H1 (cell line): ENCODE measurements around the gene IQCE. TPM values are rescaled to one million over a fixed set of nuclear protein-coding genes. Genes with fewer than 3 reads are reported as not detected.

Source experiments
- CTCF ChIA-PET: fragments of 300-600 bp; sonication (Branson Sonifier 250); formaldehyde crosslinking; loops from one replicate; lab custom pipeline; 2021; ENCODE audit not compliant: partially characterized antibody; lab: Charles Lee
- POLR2A ChIA-PET: fragments of 300-600 bp; sonication (Branson Sonifier 250); formaldehyde crosslinking; loops from one replicate; lab custom pipeline; 2021; ENCODE audit warnings: inconsistent platforms; ENCODE audit not compliant: partially characterized antibody; lab: Charles Lee
- DNase-seq, 2 experiments: peaks; one replicate each; pipeline versions ENCODE4 v3.0.0 to v3.0.0-alpha.2; 2010 to 2022; ENCODE audit warnings: low spot score in 2 of 2, low read depth in 1 of 2, mixed read lengths in 1 of 2
- FAIRE-seq: peaks from 2 replicates; lab custom pipeline; 2011; peaks lifted over from hg19 to GRCh38; lab: Jason Lieb, UNC
- H2AFZ ChIP-seq: 2 replicates; pipeline ENCODE4 v1.8.1; 2012; ENCODE audit warnings: low read length, inconsistent platforms
- H2AK5ac ChIP-seq: 2 replicates; pipeline ENCODE4 v1.6.1; 2013; ENCODE audit warnings: low read depth, low read length
- H2BK120ac ChIP-seq: replicated peaks from 2 replicates; pipeline ENCODE3; 2013; ENCODE audit warnings: low read depth, low read length, inconsistent platforms
- H2BK12ac ChIP-seq: 2 replicates; pipeline ENCODE4 v1.6.1; 2013; ENCODE audit warnings: low read depth, low read length
- H2BK15ac ChIP-seq: 2 replicates; pipeline ENCODE4 v1.6.1; 2013; ENCODE audit warnings: low read length
- H2BK20ac ChIP-seq: 2 replicates; pipeline ENCODE4 v1.6.1; 2013; ENCODE audit warnings: low read length
- H2BK5ac ChIP-seq: 2 replicates; pipeline ENCODE4 v1.6.1; 2013; ENCODE audit warnings: low read depth, low read length
- H3K14ac ChIP-seq: 2 replicates; pipeline ENCODE4 v1.6.1; 2013; ENCODE audit warnings: inconsistent platforms; ENCODE audit not compliant: insufficient read length
- H3K18ac ChIP-seq: 2 replicates; pipeline ENCODE4 v1.6.1; 2013; ENCODE audit warnings: low read length; ENCODE audit errors: extremely low read depth
- H3K23ac ChIP-seq: 2 replicates; pipeline ENCODE4 v1.6.1; 2013; ENCODE audit warnings: inconsistent platforms; ENCODE audit not compliant: insufficient read length
- H3K23me2 ChIP-seq: 2 replicates; pipeline ENCODE4 v1.6.1; 2013; ENCODE audit warnings: low read depth, low read length
- H3K27ac ChIP-seq: 2 replicates; pipeline ENCODE4 v1.6.1; 2011; ENCODE audit warnings: low read depth, low read length, inconsistent platforms
- H3K27me3 ChIP-seq, 4 experiments: replicated peaks in 1 of 4; 1 replicate in 1 of 4; 2 replicates in 3 of 4; pipeline versions ENCODE4 v1.6.1 to v1.8.1; 2011 to 2013; ENCODE audit warnings: low read length in 3 of 4, mild to moderate bottlenecking in 3 of 4, inconsistent platforms in 2 of 4, mixed read lengths in 2 of 4, moderate library complexity in 1 of 4; ENCODE audit not compliant: control insufficient read depth in 3 of 4, insufficient read depth in 3 of 4; ENCODE audit errors: extremely low read depth in 1 of 4
- H3K36me3 ChIP-seq, 4 experiments: 2 replicates each; pipeline versions ENCODE4 v1.6.1 to v1.8.1; 2011 to 2013; ENCODE audit warnings: mild to moderate bottlenecking in 4 of 4, low read length in 3 of 4, moderate library complexity in 2 of 4, control low read depth in 1 of 4, inconsistent platforms in 1 of 4; ENCODE audit not compliant: insufficient read depth in 4 of 4, control insufficient read depth in 2 of 4
- H3K4ac ChIP-seq: replicated peaks from 2 replicates; pipeline ENCODE3; 2013; ENCODE audit warnings: low read length, low read depth, mixed read lengths, inconsistent platforms; ENCODE audit not compliant: insufficient read length
- H3K4me1 ChIP-seq, 4 experiments: replicated peaks in 1 of 4; 1 replicate in 1 of 4; 2 replicates in 3 of 4; pipeline versions ENCODE4 v1.6.1 to v1.8.1; 2011 to 2013; ENCODE audit warnings: low read length in 3 of 4, inconsistent platforms in 2 of 4, mixed read lengths in 1 of 4; ENCODE audit not compliant: insufficient read depth in 4 of 4, control insufficient read depth in 3 of 4
- H3K4me2 ChIP-seq, 2 experiments: 2 replicates each; pipeline versions ENCODE4 v1.6.1 to v1.8.1; 2011 to 2013; ENCODE audit warnings: low read depth in 2 of 2, low read length in 2 of 2, control low read depth in 1 of 2, inconsistent platforms in 1 of 2, mild to moderate bottlenecking in 1 of 2; ENCODE audit not compliant: insufficient read depth in 1 of 2
- H3K4me3 ChIP-seq, 4 experiments: fragments of 200-600, 300-600 bp in 1 of 4; sonication (generic), shearing (Covaris generic), sonication (Bioruptor Twin) in 1 of 4; 2 replicates each; pipeline versions ENCODE4 v1.5.1 to v1.8.1; 2011 to 2016; ENCODE audit warnings: low read length in 4 of 4, low read depth in 3 of 4, control low read depth in 2 of 4, inconsistent platforms in 2 of 4, mild to moderate bottlenecking in 2 of 4, mixed read lengths in 1 of 4, moderate library complexity in 1 of 4; ENCODE audit not compliant: insufficient read depth in 2 of 4; ENCODE audit errors: extremely low read depth in 1 of 4
- H3K56ac ChIP-seq: replicated peaks from 2 replicates; pipeline ENCODE3; 2013; ENCODE audit warnings: low read depth, mild to moderate bottlenecking, mixed read lengths, low read length, inconsistent platforms; ENCODE audit not compliant: insufficient read length
- H3K79me1 ChIP-seq: 2 replicates; pipeline ENCODE4 v1.6.1; 2013; ENCODE audit warnings: low read depth, low read length, control low read depth
- H3K79me2 ChIP-seq, 2 experiments: 2 replicates each; pipeline versions ENCODE4 v1.6.1 to v1.8.1; 2012 to 2013; ENCODE audit warnings: low read length in 2 of 2, mild to moderate bottlenecking in 2 of 2, inconsistent platforms in 1 of 2; ENCODE audit not compliant: insufficient read depth in 2 of 2, control insufficient read depth in 1 of 2
- H3K9ac ChIP-seq, 4 experiments: replicated peaks in 1 of 4; 1 replicate in 1 of 4; 2 replicates in 3 of 4; pipeline versions ENCODE4 v1.6.1 to v1.8.1; 2011 to 2013; ENCODE audit warnings: low read depth in 3 of 4, low read length in 3 of 4, control low read depth in 2 of 4, mild to moderate bottlenecking in 2 of 4, moderate library complexity in 2 of 4, inconsistent platforms in 1 of 4; ENCODE audit errors: extremely low read depth in 1 of 4
- H3K9me3 ChIP-seq, 2 experiments: 2 replicates each; pipeline versions ENCODE4 v1.6.1 to v1.8.1; 2012 to 2013; ENCODE audit warnings: mild to moderate bottlenecking in 2 of 2, moderate library complexity in 2 of 2, control low read depth in 1 of 2, inconsistent platforms in 1 of 2, low read depth in 1 of 2, low read length in 1 of 2, mixed read lengths in 1 of 2; ENCODE audit not compliant: insufficient read depth in 2 of 2
- H4K20me1 ChIP-seq, 2 experiments: replicated peaks in 1 of 2; 2 replicates each; pipeline versions ENCODE3 to v1.8.1; 2011 to 2013; ENCODE audit warnings: inconsistent platforms in 2 of 2, low read length in 2 of 2, mild to moderate bottlenecking in 1 of 2; ENCODE audit not compliant: insufficient read depth in 2 of 2, control insufficient read depth in 1 of 2
- H4K5ac ChIP-seq: 2 replicates; pipeline ENCODE4 v1.6.1; 2013; ENCODE audit warnings: low read length, low read depth, mixed read lengths, inconsistent platforms; ENCODE audit not compliant: insufficient read length
- H4K8ac ChIP-seq: 2 replicates; pipeline ENCODE4 v1.8.0; 2013; ENCODE audit warnings: mild to moderate bottlenecking, moderate library complexity, low read length, inconsistent platforms; ENCODE audit not compliant: insufficient read depth; ENCODE audit errors: extremely low read depth
- H4K91ac ChIP-seq: replicated peaks from 2 replicates; pipeline ENCODE3; 2013; ENCODE audit warnings: low read length, mixed read lengths, inconsistent platforms; ENCODE audit not compliant: insufficient read length
- BACH1 ChIP-seq: IDR thresholded peaks from 2 replicates; pipeline ENCODE4 v1.6.1; 2012; ENCODE audit warnings: low read length, improper control_type of control experiment
- CTBP2 ChIP-seq: IDR thresholded peaks from 2 replicates; pipeline ENCODE4 v1.7.0; 2011; ENCODE audit warnings: borderline replicate concordance, mild to moderate bottlenecking, moderate library complexity, mixed read lengths, low read length; ENCODE audit not compliant: insufficient read depth, insufficient read length
- KDM1A ChIP-seq: fragments of 200-600, 300-600 bp; sonication (generic); IDR thresholded peaks from 2 replicates; pipeline ENCODE4 v1.7.1; 2016; ENCODE audit warnings: mild to moderate bottlenecking, low read length, borderline replicate concordance
- MAFK ChIP-seq: IDR thresholded peaks from 2 replicates; pipeline ENCODE4 v1.6.1; 2012; ENCODE audit warnings: low read depth, mild to moderate bottlenecking, improper control_type of control experiment, low read length
- NANOG ChIP-seq: IDR thresholded peaks from 2 replicates; pipeline ENCODE4 v1.6.1; 2011; ENCODE audit warnings: low read length, low read depth, mild to moderate bottlenecking, inconsistent platforms; ENCODE audit not compliant: insufficient read depth, poor library complexity, severe bottlenecking
- PHF8 ChIP-seq: fragments of 200-600 bp; sonication (generic); conservative IDR thresholded peaks from 2 replicates; pipeline ENCODE4 v1.7.1; 2012; ENCODE audit warnings: low read depth, mild to moderate bottlenecking, inconsistent platforms, low read length, moderate library complexity
- POLR2AphosphoS5 ChIP-seq: IDR thresholded peaks from 2 replicates; pipeline ENCODE4 v1.6.1; 2011; ENCODE audit warnings: low read depth, low read length
- SIN3A ChIP-seq, 2 experiments: IDR thresholded peaks in 1 of 2; conservative IDR thresholded peaks in 1 of 2; 2 replicates each; pipeline ENCODE4 v1.6.1; 2011 to 2012; ENCODE audit warnings: low read length in 2 of 2, improper control_type of control experiment in 1 of 2, low read depth in 1 of 2, mild to moderate bottlenecking in 1 of 2
- ZNF274 ChIP-seq: IDR thresholded peaks from 2 replicates; pipeline ENCODE4 v1.7.0; 2012; ENCODE audit warnings: low read length, borderline replicate concordance; ENCODE audit errors: extremely low read depth
- WGBS, 2 experiments: shearing (Covaris generic) in 1 of 2; methylation state at CpG; one replicate each; pipeline versions ENCODE4 v1.1.6 to v1.1.7; 2013 to 2015; ENCODE audit warnings: low lambda C conversion rate in 2 of 2, mixed read lengths in 2 of 2, inconsistent platforms in 1 of 2, low coverage in 1 of 2, missing lambda C conversion rate in 1 of 2; ENCODE audit not compliant: insufficient replicate concordance in 2 of 2, insufficient coverage in 1 of 2, insufficient read length in 1 of 2; ENCODE audit errors: extremely low coverage in 1 of 2, missing lambda C conversion rate in 1 of 2; 5-methylcytosine and 5-hydroxymethylcytosine counted together
- polyA plus RNA-seq, 7 experiments: library from polyadenylated mRNA; depleted of rRNA in 3 of 7; stranded (reverse) in 5 of 7; unstranded in 2 of 7; fragments of >200 nt in 5 of 7; fragments of 200-250 nt in 2 of 7; gene quantifications; 1 replicate in 5 of 7; 2 replicates in 1 of 7; 4 replicates in 1 of 7; pipeline versions ENCODE4 v1.2.1 to v1.2.3, GENCODE V29; 2011 to 2013; ENCODE audit warnings: missing spikeins in 2 of 7, mixed read lengths in 2 of 7
- total RNA-seq: library from RNA; stranded (reverse); fragmentation: NEBNext Ultra II Directional; extraction: Animal tissue kit (Norgen Biotek cat#: 25700); gene quantifications from 2 replicates; pipeline ENCODE4 v1.2.1, GENCODE V29; 2021
- TF ChIP-seq, protein P1 (sequence below): IDR thresholded peaks from 2 replicates; pipeline ENCODE4 v1.6.1; 2011; ENCODE audit warnings: low read length, improper control_type of control experiment

The IQCE gene
- total and polyA plus RNA-seq, 2 of the 8 experiments (the other 6 are each of a cell fraction or from before 2014, with no cell fraction given): 2.2 to 4.9 TPM

DNA sequence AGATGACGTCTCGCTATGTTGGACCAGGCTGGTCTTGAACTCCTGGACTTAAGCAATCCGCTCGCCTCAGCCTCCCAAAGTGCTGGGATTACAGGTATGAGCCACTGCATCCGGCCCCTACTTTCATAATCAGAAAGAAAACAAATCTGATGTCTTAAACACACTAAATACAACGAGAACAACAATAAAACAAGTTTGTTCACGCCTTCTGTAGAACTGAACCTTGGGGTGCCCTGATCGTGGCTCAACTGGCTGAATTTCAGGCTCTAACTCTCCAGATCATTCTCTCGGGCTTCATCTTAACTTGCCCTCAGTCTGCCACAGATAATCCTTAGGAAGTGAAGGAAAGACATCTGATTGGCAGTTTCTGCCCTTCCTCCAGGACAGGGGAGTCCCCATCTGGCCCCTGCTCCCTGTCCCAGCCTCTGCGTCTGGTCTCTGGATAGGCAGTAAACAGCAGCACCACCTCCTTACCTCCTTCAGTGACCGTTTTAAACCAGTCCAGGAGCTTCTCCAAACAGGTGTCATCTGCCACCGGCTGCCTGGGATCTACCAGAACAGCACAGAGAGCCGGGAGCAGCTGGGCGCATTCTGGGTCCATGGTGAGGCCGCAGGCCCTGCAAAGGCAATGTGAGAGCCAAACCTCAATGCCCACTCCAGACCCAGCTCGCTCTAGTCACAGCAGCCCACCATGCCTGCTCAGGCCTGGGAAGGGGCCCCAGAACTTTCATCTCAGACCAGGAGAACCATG is 4.8 kb upstream of the IQCE start:
- Histone ChIP-seq H3K27ac (no peak overlapping the region), H2BK120ac (no peak overlapping the region), H3K79me2 (peaks cover 0 to 21% of the 10 kb centered on the region in 2 experiments; a peak in 1 of 4 replicates), H3K4ac (no peak overlapping the region), H3K9me3 (no peaks in the 10 kb centered on the region), H2AFZ (no peak overlapping the region), H2BK5ac (no peak overlapping the region), H3K4me3 (peak overlapping the region in 3 of 4 experiments; percentile 77 to 79 (median 79); a peak in 6 of 8 replicates), H4K91ac (no peak overlapping the region), H3K4me1 (peaks cover 4 to 11% (median 6%) of the 10 kb centered on the region in 4 experiments), H3K23me2 (peaks cover 5% of the 10 kb centered on the region; the same call in 1 of the 2 replicates), H3K36me3 (peaks cover 0 to 4% (median under 1%) of the 10 kb centered on the region in 4 experiments; a peak in 5 of 8 replicates), H3K4me2 (peak overlapping the region; percentile 59 to 98), H3K56ac (no peak overlapping the region), H3K14ac (no peak overlapping the region), H3K27me3 (no peaks in the 10 kb centered on the region), H4K8ac (peak overlapping the region; percentile 41), H3K18ac (no peak overlapping the region), H2AK5ac (no peak overlapping the region; the same call in 1 of the 2 replicates), H2BK20ac (no peak overlapping the region), H4K5ac (no peak overlapping the region), H2BK12ac (no peak overlapping the region), H2BK15ac (no peak overlapping the region), H3K23ac (no peak overlapping the region), H3K9ac (peak overlapping the region in 1 of 4 experiments; percentile 16; a peak in 1 of 7 replicates), H4K20me1 (peaks cover 4 to 10% of the 10 kb centered on the region in 2 experiments), H3K79me1 (no peaks in the 10 kb centered on the region)
- FAIRE-seq (no peak), DNase-seq (no peak)
- ChIA-PET CTCF (interaction anchor here (1.0 to 1.3 kb wide), 5 partner anchors 8 to 102 kb away, joined by 3 to 5 read pairs (median 4); no protein-coding TSS in a partner anchor), POLR2A (interaction anchor here (0.6 to 2.0 kb wide), 4 partner anchors 8 to 167 kb away, joined by 3 to 8 read pairs (median 5); no protein-coding TSS in a partner anchor)
- WGBS, 2 experiments: 88% methylated on average over 14 of the region's 16 CpGs; no CpG with 5 or more reads in 1 of the 2 experiments
- TF ChIP-seq BACH1: no peak
- no peak for TF ChIP-seq ZNF274
- no peak for TF ChIP-seq POLR2AphosphoS5
- TF ChIP-seq KDM1A: no peak
- TF ChIP-seq MAFK: no peak
- no peak for TF ChIP-seq CTBP2
- TF ChIP-seq SIN3A (conservative IDR thresholded peaks at IDR 0.05 in 1 of 2, IDR thresholded peaks at IDR 0.05 in 1 of 2; ENCODE audit: low read depth in 1 of 2, low read length in 2 of 2): no peak
- TF ChIP-seq PHF8: no peak
- TF ChIP-seq, protein P1, sequence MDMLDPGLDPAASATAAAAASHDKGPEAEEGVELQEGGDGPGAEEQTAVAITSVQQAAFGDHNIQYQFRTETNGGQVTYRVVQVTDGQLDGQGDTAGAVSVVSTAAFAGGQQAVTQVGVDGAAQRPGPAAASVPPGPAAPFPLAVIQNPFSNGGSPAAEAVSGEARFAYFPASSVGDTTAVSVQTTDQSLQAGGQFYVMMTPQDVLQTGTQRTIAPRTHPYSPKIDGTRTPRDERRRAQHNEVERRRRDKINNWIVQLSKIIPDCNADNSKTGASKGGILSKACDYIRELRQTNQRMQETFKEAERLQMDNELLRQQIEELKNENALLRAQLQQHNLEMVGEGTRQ: no peak
- no peak for TF ChIP-seq NANOG
